GM23338 (cell line): ENCODE data around the gene OPRM1.

ENCODE experiments used
- CREB1 ChIP-seq: fragments of 250-450 bp; sonication (Bioruptor Pico); IDR thresholded peaks from 2 replicates; pipeline ENCODE4 v1.5.0; 2020; ENCODE audit warnings: low read depth, mild to moderate bottlenecking, moderate library complexity
- EZH2 ChIP-seq: fragments of 200-600 bp; sonication (generic); IDR thresholded peaks from one replicate; pipeline ENCODE4 v1.8.0; 2017; ENCODE audit warnings: antibody characterized with exemption, mild to moderate bottlenecking, low read depth; ENCODE audit not compliant: unreplicated experiment
- EZH2phosphoT487 ChIP-seq: fragments of 200-600 bp; sonication (generic); IDR thresholded peaks from one replicate; pipeline ENCODE4 v1.8.1; 2018; ENCODE audit warnings: antibody characterized with exemption; ENCODE audit not compliant: unreplicated experiment
- JUNB ChIP-seq: IDR thresholded peaks from one replicate; pipeline ENCODE4 v1.6.1; 2016; ENCODE audit warnings: antibody characterized with exemption; ENCODE audit not compliant: unreplicated experiment
- NANOG ChIP-seq: IDR thresholded peaks from 2 replicates; pipeline ENCODE4 v1.6.1; 2016; ENCODE audit warnings: antibody characterized with exemption, borderline replicate concordance
- POLR2AphosphoS5 ChIP-seq: IDR thresholded peaks from 2 replicates; pipeline ENCODE4 v1.6.1; 2016; ENCODE audit warnings: antibody characterized with exemption, low read depth
- TF ChIP-seq, protein P1 (sequence below), 2 experiments: fragments of 200-600 bp in 1 of 2; sonication (generic) in 1 of 2; conservative IDR thresholded peaks; 2 replicates each; pipeline versions ENCODE4 v1.5.1 to v1.6.1; 2016 to 2017; ENCODE audit warnings: antibody characterized with exemption in 2 of 2, low read depth in 2 of 2, mild to moderate bottlenecking in 2 of 2, moderate library complexity in 1 of 2
- TF ChIP-seq, protein P2 (sequence below): IDR thresholded peaks from 2 replicates; pipeline ENCODE4 v1.6.1; 2016; ENCODE audit warnings: antibody characterized with exemption
- TF ChIP-seq, protein P3 (sequence below): fragments of 250-450 bp; sonication (Bioruptor Pico); IDR thresholded peaks from 2 replicates; pipeline ENCODE4 v1.5.0; 2020; ENCODE audit warnings: mild to moderate bottlenecking, moderate library complexity

DNA sequence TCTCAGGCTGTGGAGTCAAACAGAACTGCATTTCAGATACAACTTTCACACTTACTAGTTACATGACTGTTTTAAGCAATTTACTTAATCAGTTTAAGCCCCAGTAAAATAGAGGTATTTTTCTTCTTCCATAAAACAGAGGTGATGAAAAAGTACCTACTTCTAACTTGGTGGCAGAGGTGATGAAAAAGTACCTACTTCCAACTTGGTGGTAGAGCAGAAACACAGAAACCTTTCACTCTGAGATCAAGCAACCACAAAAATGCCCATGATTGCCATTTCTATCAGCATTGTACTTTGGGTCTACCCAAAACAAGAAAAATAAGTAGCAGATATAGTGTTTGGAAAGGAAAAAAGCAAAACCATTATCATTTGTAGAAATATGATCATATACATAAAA, 148.7 kb downstream of the OPRM1 start:
- TF ChIP-seq, protein P1, sequence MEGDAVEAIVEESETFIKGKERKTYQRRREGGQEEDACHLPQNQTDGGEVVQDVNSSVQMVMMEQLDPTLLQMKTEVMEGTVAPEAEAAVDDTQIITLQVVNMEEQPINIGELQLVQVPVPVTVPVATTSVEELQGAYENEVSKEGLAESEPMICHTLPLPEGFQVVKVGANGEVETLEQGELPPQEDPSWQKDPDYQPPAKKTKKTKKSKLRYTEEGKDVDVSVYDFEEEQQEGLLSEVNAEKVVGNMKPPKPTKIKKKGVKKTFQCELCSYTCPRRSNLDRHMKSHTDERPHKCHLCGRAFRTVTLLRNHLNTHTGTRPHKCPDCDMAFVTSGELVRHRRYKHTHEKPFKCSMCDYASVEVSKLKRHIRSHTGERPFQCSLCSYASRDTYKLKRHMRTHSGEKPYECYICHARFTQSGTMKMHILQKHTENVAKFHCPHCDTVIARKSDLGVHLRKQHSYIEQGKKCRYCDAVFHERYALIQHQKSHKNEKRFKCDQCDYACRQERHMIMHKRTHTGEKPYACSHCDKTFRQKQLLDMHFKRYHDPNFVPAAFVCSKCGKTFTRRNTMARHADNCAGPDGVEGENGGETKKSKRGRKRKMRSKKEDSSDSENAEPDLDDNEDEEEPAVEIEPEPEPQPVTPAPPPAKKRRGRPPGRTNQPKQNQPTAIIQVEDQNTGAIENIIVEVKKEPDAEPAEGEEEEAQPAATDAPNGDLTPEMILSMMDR (conservative IDR thresholded peaks at IDR 0.05; ENCODE audit: low read depth in 2 of 2): no peak
- TF ChIP-seq EZH2 (no peak), EZH2phosphoT487 (no peak), JUNB (no peak), POLR2AphosphoS5 (no peak), NANOG (no peak), CREB1 (CRISPR knock-in tag) (no peak)
- TF ChIP-seq, protein P2, sequence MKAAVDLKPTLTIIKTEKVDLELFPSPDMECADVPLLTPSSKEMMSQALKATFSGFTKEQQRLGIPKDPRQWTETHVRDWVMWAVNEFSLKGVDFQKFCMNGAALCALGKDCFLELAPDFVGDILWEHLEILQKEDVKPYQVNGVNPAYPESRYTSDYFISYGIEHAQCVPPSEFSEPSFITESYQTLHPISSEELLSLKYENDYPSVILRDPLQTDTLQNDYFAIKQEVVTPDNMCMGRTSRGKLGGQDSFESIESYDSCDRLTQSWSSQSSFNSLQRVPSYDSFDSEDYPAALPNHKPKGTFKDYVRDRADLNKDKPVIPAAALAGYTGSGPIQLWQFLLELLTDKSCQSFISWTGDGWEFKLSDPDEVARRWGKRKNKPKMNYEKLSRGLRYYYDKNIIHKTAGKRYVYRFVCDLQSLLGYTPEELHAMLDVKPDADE: no peak
- TF ChIP-seq, protein P3, sequence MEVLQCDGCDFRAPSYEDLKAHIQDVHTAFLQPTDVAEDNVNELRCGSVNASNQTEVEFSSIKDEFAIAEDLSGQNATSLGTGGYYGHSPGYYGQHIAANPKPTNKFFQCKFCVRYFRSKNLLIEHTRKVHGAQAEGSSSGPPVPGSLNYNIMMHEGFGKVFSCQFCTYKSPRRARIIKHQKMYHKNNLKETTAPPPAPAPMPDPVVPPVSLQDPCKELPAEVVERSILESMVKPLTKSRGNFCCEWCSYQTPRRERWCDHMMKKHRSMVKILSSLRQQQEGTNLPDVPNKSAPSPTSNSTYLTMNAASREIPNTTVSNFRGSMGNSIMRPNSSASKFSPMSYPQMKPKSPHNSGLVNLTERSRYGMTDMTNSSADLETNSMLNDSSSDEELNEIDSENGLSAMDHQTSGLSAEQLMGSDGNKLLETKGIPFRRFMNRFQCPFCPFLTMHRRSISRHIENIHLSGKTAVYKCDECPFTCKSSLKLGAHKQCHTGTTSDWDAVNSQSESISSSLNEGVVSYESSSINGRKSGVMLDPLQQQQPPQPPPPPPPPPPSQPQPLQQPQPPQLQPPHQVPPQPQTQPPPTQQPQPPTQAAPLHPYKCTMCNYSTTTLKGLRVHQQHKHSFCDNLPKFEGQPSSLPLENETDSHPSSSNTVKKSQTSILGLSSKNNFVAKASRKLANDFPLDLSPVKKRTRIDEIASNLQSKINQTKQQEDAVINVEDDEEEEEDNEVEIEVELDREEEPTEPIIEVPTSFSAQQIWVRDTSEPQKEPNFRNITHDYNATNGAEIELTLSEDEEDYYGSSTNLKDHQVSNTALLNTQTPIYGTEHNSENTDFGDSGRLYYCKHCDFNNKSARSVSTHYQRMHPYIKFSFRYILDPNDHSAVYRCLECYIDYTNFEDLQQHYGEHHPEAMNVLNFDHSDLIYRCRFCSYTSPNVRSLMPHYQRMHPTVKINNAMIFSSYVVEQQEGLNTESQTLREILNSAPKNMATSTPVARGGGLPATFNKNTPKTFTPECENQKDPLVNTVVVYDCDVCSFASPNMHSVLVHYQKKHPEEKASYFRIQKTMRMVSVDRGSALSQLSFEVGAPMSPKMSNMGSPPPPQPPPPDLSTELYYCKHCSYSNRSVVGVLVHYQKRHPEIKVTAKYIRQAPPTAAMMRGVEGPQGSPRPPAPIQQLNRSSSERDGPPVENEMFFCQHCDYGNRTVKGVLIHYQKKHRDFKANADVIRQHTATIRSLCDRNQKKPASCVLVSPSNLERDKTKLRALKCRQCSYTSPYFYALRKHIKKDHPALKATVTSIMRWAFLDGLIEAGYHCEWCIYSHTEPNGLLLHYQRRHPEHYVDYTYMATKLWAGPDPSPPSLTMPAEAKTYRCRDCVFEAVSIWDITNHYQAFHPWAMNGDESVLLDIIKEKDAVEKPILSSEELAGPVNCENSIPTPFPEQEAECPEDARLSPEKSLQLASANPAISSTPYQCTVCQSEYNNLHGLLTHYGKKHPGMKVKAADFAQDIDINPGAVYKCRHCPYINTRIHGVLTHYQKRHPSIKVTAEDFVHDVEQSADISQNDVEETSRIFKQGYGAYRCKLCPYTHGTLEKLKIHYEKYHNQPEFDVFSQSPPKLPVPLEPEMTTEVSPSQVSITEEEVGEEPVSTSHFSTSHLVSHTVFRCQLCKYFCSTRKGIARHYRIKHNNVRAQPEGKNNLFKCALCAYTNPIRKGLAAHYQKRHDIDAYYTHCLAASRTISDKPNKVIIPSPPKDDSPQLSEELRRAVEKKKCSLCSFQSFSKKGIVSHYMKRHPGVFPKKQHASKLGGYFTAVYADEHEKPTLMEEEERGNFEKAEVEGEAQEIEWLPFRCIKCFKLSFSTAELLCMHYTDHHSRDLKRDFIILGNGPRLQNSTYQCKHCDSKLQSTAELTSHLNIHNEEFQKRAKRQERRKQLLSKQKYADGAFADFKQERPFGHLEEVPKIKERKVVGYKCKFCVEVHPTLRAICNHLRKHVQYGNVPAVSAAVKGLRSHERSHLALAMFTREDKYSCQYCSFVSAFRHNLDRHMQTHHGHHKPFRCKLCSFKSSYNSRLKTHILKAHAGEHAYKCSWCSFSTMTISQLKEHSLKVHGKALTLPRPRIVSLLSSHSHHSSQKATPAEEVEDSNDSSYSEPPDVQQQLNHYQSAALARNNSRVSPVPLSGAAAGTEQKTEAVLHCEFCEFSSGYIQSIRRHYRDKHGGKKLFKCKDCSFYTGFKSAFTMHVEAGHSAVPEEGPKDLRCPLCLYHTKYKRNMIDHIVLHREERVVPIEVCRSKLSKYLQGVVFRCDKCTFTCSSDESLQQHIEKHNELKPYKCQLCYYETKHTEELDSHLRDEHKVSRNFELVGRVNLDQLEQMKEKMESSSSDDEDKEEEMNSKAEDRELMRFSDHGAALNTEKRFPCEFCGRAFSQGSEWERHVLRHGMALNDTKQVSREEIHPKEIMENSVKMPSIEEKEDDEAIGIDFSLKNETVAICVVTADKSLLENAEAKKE (CRISPR knock-in tag): no peak
